Keratinocyte (primary cell): Measurements from ENCODE around the gene NCF4. TPM values are rescaled to one million over a fixed set of nuclear protein-coding genes. Genes with fewer than 3 reads are reported as not detected.
A peak's percentile ranks its signal among the peaks of the same experiment; 100 is the strongest.

Source experiments
- DNase-seq: peaks from one replicate; pipeline ENCODE4 v3.0.0-alpha.2; 2011; ENCODE audit warnings: low read depth, missing footprints, low spot score
- FAIRE-seq: peaks from 2 replicates; lab custom pipeline; 2011; peaks lifted over from hg19 to GRCh38; lab: Jason Lieb, UNC
- H2AFZ ChIP-seq: 2 replicates; pipeline ENCODE4 v1.6.0; 2012; ENCODE audit warnings: low read length, control low read depth, inconsistent platforms; ENCODE audit not compliant: control insufficient read depth
- H3K27ac ChIP-seq: 2 replicates; pipeline ENCODE4 v1.5.1; 2011; ENCODE audit warnings: low read length; ENCODE audit not compliant: control insufficient read depth, insufficient read depth
- H3K27me3 ChIP-seq: 3 replicates; pipeline ENCODE4 v1.6.0; 2011; ENCODE audit warnings: low read length; ENCODE audit not compliant: control insufficient read depth, insufficient read depth; ENCODE audit errors: extremely low read depth
- H3K36me3 ChIP-seq, 2 experiments: 2 replicates in 1 of 2; 3 replicates in 1 of 2; pipeline ENCODE4 v1.5.1; 2011; ENCODE audit warnings: low read length in 2 of 2, mild to moderate bottlenecking in 1 of 2; ENCODE audit not compliant: control insufficient read depth in 2 of 2, insufficient read depth in 2 of 2; ENCODE audit errors: extremely low read depth in 1 of 2
- H3K4me1 ChIP-seq: 3 replicates; pipeline ENCODE4 v1.5.1; 2011; ENCODE audit warnings: low read length; ENCODE audit not compliant: control insufficient read depth, insufficient read depth; ENCODE audit errors: extremely low read depth
- H3K4me2 ChIP-seq: 3 replicates; pipeline ENCODE4 v1.6.0; 2011; ENCODE audit warnings: low read depth, low read length; ENCODE audit not compliant: control insufficient read depth, insufficient read depth; ENCODE audit errors: extremely low read depth
- H3K4me3 ChIP-seq, 3 experiments: fragments of 200-600 bp in 1 of 3; sonication (generic) in 1 of 3; 2 replicates in 2 of 3; 3 replicates in 1 of 3; pipeline ENCODE4 v1.5.1; 2011 to 2016; ENCODE audit warnings: low read length in 3 of 3, mild to moderate bottlenecking in 3 of 3, control low read depth in 2 of 3, inconsistent platforms in 1 of 3, low read depth in 1 of 3, mixed read lengths in 1 of 3, mixed run types in 1 of 3, moderate library complexity in 1 of 3; ENCODE audit not compliant: control insufficient read depth in 2 of 3, insufficient read depth in 2 of 3; ENCODE audit errors: extremely low read depth in 1 of 3
- H3K79me2 ChIP-seq: 2 replicates; pipeline ENCODE4 v1.6.0; 2012; ENCODE audit warnings: low read length; ENCODE audit not compliant: control insufficient read depth, insufficient read depth
- H3K9ac ChIP-seq: 3 replicates; pipeline ENCODE4 v1.6.0; 2011; ENCODE audit warnings: low read length; ENCODE audit not compliant: control insufficient read depth, insufficient read depth; ENCODE audit errors: extremely low read depth
- H3K9me1 ChIP-seq: 3 replicates; pipeline ENCODE4 v1.6.0; 2011; ENCODE audit warnings: low read length; ENCODE audit not compliant: control insufficient read depth, insufficient read depth; ENCODE audit errors: extremely low read depth
- H3K9me3 ChIP-seq: 2 replicates; pipeline ENCODE4 v1.5.1; 2012; ENCODE audit warnings: low read depth, low read length; ENCODE audit not compliant: control insufficient read depth
- H4K20me1 ChIP-seq: 3 replicates; pipeline ENCODE4 v1.6.0; 2011; ENCODE audit warnings: low read length; ENCODE audit not compliant: control insufficient read depth, insufficient read depth; ENCODE audit errors: extremely low read depth
- EZH2 ChIP-seq: IDR thresholded peaks from one replicate; pipeline ENCODE4 v1.6.1; 2012; ENCODE audit warnings: inconsistent platforms, mild to moderate bottlenecking, low read length, moderate library complexity
- dilution Hi-C: fragments of 300-500 bp; cut with MboI; formaldehyde crosslinking; loops from one replicate; pipeline ENCODE4 v1.7.0; 2020; ENCODE audit warnings: low sequenced_read_pairs; ENCODE audit not compliant: extremely low pct_ligation_motif_present
- polyA plus RNA-seq, 5 experiments: library from polyadenylated mRNA; depleted of rRNA in 3 of 5; stranded (reverse) in 3 of 5; stranded (forward) in 1 of 5; unstranded in 1 of 5; fragments of >200 nt; gene quantifications; 1 replicate in 1 of 5; 2 replicates in 3 of 5; 3 replicates in 1 of 5; pipeline versions ENCODE4 v1.2.1 to v1.2.3, GENCODE V29; 2011 to 2012; ENCODE audit warnings: missing spikeins in 2 of 5, low read depth in 1 of 5, low replicate concordance in 1 of 5
- TF ChIP-seq, protein P1 (sequence below), 3 experiments: IDR thresholded peaks in 1 of 3; conservative IDR thresholded peaks in 1 of 3; optimal IDR thresholded peaks in 1 of 3; 2 replicates in 2 of 3; 3 replicates in 1 of 3; pipeline versions ENCODE3 to v1.5.1; 2011; ENCODE audit warnings: low read length in 3 of 3, mild to moderate bottlenecking in 3 of 3, moderate library complexity in 2 of 3, control low read depth in 1 of 3, inconsistent platforms in 1 of 3; ENCODE audit not compliant: insufficient read depth in 2 of 3; ENCODE audit errors: extremely low read depth in 1 of 3

Gene NCF4
- polyA plus RNA-seq, 1 donor (not counting 4 experiments of a cell fraction or from before 2014, with no cell fraction given): 0.42 TPM

DNA sequence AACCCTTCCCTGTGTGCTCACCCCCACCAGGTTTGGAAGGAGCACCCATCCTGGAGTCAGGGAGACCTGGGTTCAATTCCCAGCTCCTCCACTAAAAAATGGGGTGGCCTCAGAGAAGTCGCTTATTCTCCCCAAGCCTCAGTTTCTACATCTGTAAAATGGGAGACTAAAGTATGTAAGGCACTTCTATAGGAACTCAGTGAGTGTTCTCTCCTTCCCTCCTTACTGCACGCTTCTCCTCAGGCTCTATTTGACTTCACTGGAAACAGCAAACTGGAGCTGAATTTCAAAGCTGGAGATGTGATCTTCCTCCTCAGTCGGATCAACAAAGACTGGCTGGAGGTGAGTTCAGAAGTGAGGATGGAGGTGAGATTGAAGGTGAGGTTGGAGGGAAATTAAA is 11.3 kb downstream of the NCF4 start:
- Histone ChIP-seq H3K79me2 (no peaks in the 10 kb centered on the region), H3K9me3 (no peaks in the 10 kb centered on the region), H2AFZ (no peak overlapping the region), H3K27ac (no peak overlapping the region), H3K36me3 (no peaks in the 10 kb centered on the region), H3K27me3 (no peaks in the 10 kb centered on the region), H3K4me2 (no peak overlapping the region), H3K9ac (no peak overlapping the region), H3K9me1 (peaks cover 2% of the 10 kb centered on the region), H3K4me1 (peaks cover 40% of the 10 kb centered on the region), H3K4me3 (no peak overlapping the region), H4K20me1 (no peaks in the 10 kb centered on the region)
- dilution Hi-C loops: no loop called here
- no peak for DNase-seq
- FAIRE-seq: no peak
- TF ChIP-seq, protein P1, sequence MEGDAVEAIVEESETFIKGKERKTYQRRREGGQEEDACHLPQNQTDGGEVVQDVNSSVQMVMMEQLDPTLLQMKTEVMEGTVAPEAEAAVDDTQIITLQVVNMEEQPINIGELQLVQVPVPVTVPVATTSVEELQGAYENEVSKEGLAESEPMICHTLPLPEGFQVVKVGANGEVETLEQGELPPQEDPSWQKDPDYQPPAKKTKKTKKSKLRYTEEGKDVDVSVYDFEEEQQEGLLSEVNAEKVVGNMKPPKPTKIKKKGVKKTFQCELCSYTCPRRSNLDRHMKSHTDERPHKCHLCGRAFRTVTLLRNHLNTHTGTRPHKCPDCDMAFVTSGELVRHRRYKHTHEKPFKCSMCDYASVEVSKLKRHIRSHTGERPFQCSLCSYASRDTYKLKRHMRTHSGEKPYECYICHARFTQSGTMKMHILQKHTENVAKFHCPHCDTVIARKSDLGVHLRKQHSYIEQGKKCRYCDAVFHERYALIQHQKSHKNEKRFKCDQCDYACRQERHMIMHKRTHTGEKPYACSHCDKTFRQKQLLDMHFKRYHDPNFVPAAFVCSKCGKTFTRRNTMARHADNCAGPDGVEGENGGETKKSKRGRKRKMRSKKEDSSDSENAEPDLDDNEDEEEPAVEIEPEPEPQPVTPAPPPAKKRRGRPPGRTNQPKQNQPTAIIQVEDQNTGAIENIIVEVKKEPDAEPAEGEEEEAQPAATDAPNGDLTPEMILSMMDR (optimal IDR thresholded peaks at IDR 0.05 in 1 of 3, IDR thresholded peaks at IDR 0.05 in 1 of 3, conservative IDR thresholded peaks at IDR 0.05 in 1 of 3; ENCODE audit: extremely low read depth in 1 of 3, insufficient read depth in 2 of 3, low read length in 3 of 3): no peak
- TF ChIP-seq EZH2: no peak

DNA sequence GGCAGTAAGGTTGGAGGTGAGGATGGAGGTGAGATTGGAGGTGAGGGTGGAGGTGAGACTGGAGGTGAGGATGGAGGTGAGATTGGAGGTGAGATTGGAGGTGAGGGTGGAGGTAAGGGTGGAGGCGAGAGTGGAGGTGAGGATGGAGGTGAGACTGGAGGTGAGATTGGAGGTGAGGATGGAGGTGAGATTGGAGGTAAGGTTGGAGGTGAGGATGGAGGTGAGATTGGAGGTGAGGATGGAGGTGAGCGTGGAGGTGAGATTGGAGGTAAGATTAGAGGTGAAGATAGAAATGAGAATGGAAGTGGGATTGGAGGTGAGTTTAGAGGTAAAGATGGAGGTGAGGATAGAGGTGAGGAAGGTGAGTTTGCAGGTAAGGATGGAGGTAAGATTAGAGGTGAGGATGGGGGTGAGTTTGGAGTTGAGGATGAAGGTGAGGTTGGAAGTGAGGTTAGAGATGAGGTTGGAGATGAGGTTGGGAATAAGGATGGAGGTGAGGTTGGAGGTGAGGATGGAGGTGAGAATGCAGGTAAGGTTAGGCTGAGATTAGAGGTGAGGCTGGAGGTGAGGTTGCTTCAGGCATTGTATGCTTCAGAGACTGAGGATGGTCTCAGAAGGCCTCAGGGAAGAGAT is 12.2 kb downstream of the NCF4 start:
- no peaks in the 10 kb centered on the region for H4K20me1 ChIP-seq
- FAIRE-seq (no peak), DNase-seq (no peak)
- no peaks in the 10 kb centered on the region for H3K36me3 ChIP-seq
- H2AFZ ChIP-seq: no peak overlapping the region
- TF ChIP-seq, protein P1 (optimal IDR thresholded peaks at IDR 0.05 in 1 of 3, IDR thresholded peaks at IDR 0.05 in 1 of 3, conservative IDR thresholded peaks at IDR 0.05 in 1 of 3; ENCODE audit: extremely low read depth in 1 of 3, insufficient read depth in 2 of 3, low read length in 3 of 3): no peak
- TF ChIP-seq EZH2: no peak
- peaks cover 40% of the 10 kb centered on the region for H3K4me1 ChIP-seq
- H3K79me2 ChIP-seq: no peaks in the 10 kb centered on the region
- H3K27me3 ChIP-seq: peaks cover 4% of the 10 kb centered on the region
- no peaks in the 10 kb centered on the region for H3K9me3 ChIP-seq
- H3K9ac ChIP-seq: no peak overlapping the region
- peaks cover 2% of the 10 kb centered on the region for H3K9me1 ChIP-seq
- H3K4me2 ChIP-seq: peak overlapping the region; percentile 62
- H3K27ac ChIP-seq: no peak overlapping the region
- dilution Hi-C loops: no loop called here
- no peak overlapping the region for H3K4me3 ChIP-seq
